Lower leg skin (tissue), 4 donors: ENCODE data around the gene MAP3K7CL. TPM values are rescaled to one million over a fixed set of nuclear protein-coding genes. Genes with fewer than 3 reads are reported as not detected.

Experiments used
- DNase-seq, 2 donors: peaks; one replicate each; pipeline ENCODE4 v3.0.0-alpha.2; 2019; ENCODE audit warnings: low spot score in 2 of 2
- H3K4me3 ChIP-seq: fragments of 200-600 bp; sonication (generic); 2 replicates; pipeline ENCODE4 v1.5.1; 2017; ENCODE audit warnings: mild to moderate bottlenecking, low read depth; ENCODE audit not compliant: poor library complexity, severe bottlenecking
- POLR2A ChIP-seq, 2 donors: fragments of 450-650 bp; IDR thresholded peaks; one replicate each; pipeline ENCODE4 v1.6.1; 2016 to 2017; ENCODE audit warnings: antibody characterized with exemption in 2 of 2, mild to moderate bottlenecking in 1 of 2, moderate library complexity in 1 of 2
- WGBS, 2 donors: methylation state at CpG; one replicate each; pipeline ENCODE4 v1.1.5; 2018; 5-methylcytosine and 5-hydroxymethylcytosine counted together
- intact Hi-C: fragments of 100-400 bp; cut with DNase I; formaldehyde crosslinking; loops from one replicate; pipeline ENCODE4 v1.15.0; 2023; ENCODE audit warnings: low total_unique reads
- total RNA-seq, 4 donors: library from RNA; depleted of rRNA; stranded (reverse); fragments of >200 nt; gene quantifications; one replicate each; pipeline ENCODE4 v1.1.0, GENCODE V29; 2016
- TF ChIP-seq, protein P1 (sequence below), 3 donors: fragments of 450-650 bp; IDR thresholded peaks; one replicate each; pipeline ENCODE4 v1.5.1; 2016; ENCODE audit warnings: antibody characterized with exemption in 3 of 3, mild to moderate bottlenecking in 3 of 3, moderate library complexity in 2 of 3

MAP3K7CL gene
- total RNA-seq, 4 donors from 2014 or later, result 4.6 to 17.1 (median 8.8) TPM

DNA sequence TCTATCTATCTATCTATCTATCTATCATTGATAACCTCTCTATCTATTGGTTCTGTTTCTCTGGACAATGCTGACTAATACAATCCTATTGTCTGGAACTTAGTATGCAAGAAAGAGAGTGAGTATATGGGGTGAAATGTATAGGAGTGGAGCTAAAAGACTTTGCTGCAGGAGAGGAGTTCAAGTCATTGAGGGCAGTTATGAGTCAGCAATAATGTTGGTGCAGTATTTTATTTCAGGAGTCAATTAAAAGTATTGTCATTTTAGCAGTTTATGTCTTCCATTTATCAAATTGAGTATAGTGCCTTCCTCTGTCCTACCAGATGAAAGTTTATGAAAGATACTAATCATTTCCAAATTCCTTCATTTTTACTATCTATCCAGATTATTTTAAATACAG is 55.8 kb downstream of the MAP3K7CL start:
- intact Hi-C loops, result no loop called here
- TF ChIP-seq, protein P1, sequence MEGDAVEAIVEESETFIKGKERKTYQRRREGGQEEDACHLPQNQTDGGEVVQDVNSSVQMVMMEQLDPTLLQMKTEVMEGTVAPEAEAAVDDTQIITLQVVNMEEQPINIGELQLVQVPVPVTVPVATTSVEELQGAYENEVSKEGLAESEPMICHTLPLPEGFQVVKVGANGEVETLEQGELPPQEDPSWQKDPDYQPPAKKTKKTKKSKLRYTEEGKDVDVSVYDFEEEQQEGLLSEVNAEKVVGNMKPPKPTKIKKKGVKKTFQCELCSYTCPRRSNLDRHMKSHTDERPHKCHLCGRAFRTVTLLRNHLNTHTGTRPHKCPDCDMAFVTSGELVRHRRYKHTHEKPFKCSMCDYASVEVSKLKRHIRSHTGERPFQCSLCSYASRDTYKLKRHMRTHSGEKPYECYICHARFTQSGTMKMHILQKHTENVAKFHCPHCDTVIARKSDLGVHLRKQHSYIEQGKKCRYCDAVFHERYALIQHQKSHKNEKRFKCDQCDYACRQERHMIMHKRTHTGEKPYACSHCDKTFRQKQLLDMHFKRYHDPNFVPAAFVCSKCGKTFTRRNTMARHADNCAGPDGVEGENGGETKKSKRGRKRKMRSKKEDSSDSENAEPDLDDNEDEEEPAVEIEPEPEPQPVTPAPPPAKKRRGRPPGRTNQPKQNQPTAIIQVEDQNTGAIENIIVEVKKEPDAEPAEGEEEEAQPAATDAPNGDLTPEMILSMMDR (IDR thresholded peaks at IDR 0.05), result no peak
- no peak for TF ChIP-seq POLR2A (IDR thresholded peaks at IDR 0.05)
- no peak for DNase-seq
- H3K4me3 ChIP-seq, result no peak overlapping the region

DNA sequence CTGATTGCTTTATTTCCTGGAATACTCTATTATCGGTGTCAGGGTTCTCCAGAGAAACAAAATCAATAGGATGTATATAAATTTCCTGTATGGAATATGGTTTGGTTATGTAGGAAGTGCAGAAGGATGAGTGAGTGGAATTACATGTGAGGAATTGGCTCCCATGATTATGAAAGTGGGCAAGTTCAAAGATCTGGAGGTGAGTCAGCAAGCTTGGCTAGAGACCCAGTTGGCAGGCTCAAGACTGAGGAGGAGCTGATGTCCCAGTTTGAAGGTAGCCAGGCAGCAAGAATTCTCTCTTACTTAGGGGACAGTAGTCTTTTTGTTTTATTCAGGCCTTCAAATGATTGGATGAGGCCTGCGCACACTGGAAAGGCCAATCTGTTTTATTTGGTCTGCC is 57.5 kb downstream of the MAP3K7CL start:
- intact Hi-C loops, result no loop called here
- DNase-seq, result peak in 1 of 2 donors; percentile 69
- TF ChIP-seq POLR2A (IDR thresholded peaks at IDR 0.05), result no peak
- TF ChIP-seq, protein P1 (IDR thresholded peaks at IDR 0.05), result no peak
- H3K4me3 ChIP-seq, result no peak overlapping the region
- 54 to 57% methylated on average over 2 of the region's 2 CpGs for WGBS, 2 donors

DNA sequence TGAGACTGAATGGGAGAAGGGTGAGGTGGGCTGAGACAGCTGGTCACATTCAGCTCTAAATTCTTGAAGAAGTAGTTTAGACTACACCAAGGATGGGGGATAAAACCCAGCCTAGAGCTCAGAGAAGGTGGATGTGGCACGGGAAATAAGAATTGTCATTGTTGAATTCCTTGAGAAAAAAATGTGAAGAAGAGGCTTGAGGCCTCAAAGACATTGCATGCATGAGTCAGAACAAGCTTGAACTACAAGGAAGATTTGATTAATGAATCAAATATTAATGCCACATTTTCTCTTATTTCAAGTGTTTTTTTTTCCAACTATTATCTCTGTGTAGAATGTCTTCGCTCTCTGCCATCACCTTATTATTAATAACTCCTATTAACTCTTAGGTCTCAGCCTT is 58.9 kb downstream of the MAP3K7CL start:
- intact Hi-C loops, result no loop called here
- TF ChIP-seq, protein P1 (IDR thresholded peaks at IDR 0.05), result no peak
- no peak for TF ChIP-seq POLR2A (IDR thresholded peaks at IDR 0.05)

DNA sequence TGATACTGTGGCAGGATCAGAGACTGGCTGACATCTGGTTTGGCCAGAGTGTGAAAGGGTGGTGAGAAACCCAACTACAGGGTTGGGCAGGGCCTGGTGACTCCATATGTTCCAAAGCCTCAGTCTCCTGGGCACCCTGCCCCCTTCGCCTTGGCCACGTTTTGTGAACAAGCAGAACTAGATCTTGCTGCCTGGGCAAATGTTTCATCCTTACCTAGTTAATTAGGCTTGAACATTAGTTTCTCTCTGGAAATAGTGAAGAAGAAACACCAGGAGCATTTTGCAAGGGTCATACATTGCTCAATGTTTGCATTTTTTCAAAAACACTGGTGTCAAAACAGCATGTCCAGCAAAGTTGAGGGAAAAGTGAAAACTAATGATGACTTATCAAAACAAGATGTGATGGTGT is 60.5 kb downstream of the MAP3K7CL start:
- DNase-seq, result no peak
- H3K4me3 ChIP-seq, result no peak overlapping the region
- intact Hi-C loops, result no loop called here
- TF ChIP-seq, protein P1 (IDR thresholded peaks at IDR 0.05), result no peak
- TF ChIP-seq POLR2A (IDR thresholded peaks at IDR 0.05), result no peak
- WGBS, 2 donors, result 57 to 71% methylated on average over 2 of the region's 2 CpGs

More for the DNA sequence above, 58.9 kb downstream of the MAP3K7CL start:
- DNase-seq, result no peak
- H3K4me3 ChIP-seq, result no peak overlapping the region
- WGBS, 2 donors, result 61 to 63% methylated on average over 2 of the region's 2 CpGs

DNA sequence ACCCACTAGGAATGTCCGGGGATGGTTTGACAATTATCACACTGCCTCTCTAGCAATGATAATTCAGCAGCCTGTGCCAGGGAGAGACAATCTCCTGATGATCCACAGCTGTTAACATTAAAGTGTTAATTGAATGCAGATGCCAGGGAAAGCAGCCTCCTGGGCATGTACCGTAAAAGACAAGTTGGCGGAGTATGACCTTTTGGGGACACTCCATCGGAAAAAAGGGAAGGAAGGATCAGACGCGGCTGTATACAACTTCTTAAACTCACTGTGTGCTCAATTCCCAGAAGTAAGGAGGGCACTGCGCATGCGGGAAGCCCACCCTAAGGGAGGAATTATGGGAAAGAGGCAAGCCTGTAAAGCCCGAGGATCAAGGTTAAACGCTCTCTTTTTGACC is 62.6 kb downstream of the MAP3K7CL start:
- intact Hi-C loops, result no loop called here
- H3K4me3 ChIP-seq, result no peak overlapping the region
- TF ChIP-seq, protein P1 (IDR thresholded peaks at IDR 0.05), result no peak
- TF ChIP-seq POLR2A (IDR thresholded peaks at IDR 0.05), result no peak
- no peak for DNase-seq
- WGBS, 2 donors, result 45 to 47% methylated on average over 10 of the region's 10 CpGs

DNA sequence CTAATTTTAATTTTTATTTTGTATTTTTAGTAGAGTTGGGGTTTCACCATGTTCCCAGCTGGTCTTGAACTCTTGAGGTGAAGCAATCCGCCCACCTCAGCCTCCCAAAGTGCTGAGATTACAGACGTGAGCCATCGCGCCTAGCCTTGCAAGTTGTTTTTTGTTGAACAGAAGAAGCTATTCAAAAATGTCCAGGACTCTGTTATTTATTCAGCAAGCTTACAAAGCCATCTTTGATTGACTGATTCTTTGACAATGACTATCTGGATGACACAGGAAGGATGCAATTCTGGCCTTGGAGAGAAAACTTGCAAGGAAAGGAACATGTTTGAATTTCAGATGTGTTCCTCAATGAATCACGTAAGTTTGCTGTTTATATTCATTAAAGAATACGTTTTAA is 63.5 kb downstream of the MAP3K7CL start:
- DNase-seq, result no peak
- WGBS, 2 donors, result 82 to 90% methylated on average over 6 of the region's 6 CpGs
- no peak for TF ChIP-seq POLR2A (IDR thresholded peaks at IDR 0.05)
- TF ChIP-seq, protein P1 (IDR thresholded peaks at IDR 0.05), result no peak
- intact Hi-C loops, result no loop called here
- H3K4me3 ChIP-seq, result no peak overlapping the region
